Measurements from ENCODE around the gene NAA38. TPM values are rescaled to one million over a fixed set of nuclear protein-coding genes. Genes with fewer than 3 reads are reported as not detected.

The NAA38 gene
- total RNA-seq, 1 donor from 2014 or later = 58.7 TPM

DNA sequence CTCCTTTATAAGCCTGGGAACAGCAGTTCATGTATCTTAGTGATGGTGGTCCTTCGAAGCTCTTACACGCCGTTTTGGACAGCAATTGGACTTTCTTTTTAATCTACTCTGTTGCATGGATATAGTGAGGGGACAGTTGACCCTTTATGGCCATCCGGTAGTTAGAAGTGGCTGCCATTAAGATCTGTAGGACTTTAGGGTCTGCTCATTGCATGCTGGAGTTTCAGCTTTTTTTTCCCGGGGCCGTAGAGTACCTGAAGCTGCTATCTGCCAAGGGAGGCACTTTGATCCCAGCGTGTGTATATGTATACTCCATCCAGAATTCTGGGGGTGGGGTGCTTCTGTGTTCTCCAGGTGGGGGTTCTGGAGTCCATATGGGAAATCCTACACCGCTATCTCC is 1.7 kb upstream of the NAA38 start:
- Histone ChIP-seq H3K36me3 (peaks cover 5% of the 10 kb centered on the region), H3K4me3 (no peak overlapping the region), H3K27ac (peak overlapping the region; percentile 89), H3K9me3 (no peaks in the 10 kb centered on the region), H3K4me1 (peaks cover 31% of the 10 kb centered on the region), H3K27me3 (no peaks in the 10 kb centered on the region)
- DNase-seq = no peak
- intact Hi-C loops (cut with DNase I) = no loop called here
- no peak for ATAC-seq
- TF ChIP-seq, protein P1, sequence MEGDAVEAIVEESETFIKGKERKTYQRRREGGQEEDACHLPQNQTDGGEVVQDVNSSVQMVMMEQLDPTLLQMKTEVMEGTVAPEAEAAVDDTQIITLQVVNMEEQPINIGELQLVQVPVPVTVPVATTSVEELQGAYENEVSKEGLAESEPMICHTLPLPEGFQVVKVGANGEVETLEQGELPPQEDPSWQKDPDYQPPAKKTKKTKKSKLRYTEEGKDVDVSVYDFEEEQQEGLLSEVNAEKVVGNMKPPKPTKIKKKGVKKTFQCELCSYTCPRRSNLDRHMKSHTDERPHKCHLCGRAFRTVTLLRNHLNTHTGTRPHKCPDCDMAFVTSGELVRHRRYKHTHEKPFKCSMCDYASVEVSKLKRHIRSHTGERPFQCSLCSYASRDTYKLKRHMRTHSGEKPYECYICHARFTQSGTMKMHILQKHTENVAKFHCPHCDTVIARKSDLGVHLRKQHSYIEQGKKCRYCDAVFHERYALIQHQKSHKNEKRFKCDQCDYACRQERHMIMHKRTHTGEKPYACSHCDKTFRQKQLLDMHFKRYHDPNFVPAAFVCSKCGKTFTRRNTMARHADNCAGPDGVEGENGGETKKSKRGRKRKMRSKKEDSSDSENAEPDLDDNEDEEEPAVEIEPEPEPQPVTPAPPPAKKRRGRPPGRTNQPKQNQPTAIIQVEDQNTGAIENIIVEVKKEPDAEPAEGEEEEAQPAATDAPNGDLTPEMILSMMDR (IDR thresholded peaks at IDR 0.05) = no peak

- ATAC-seq (no peak), DNase-seq (peak; percentile 72)
- Histone ChIP-seq H3K27ac (peak overlapping the region; percentile 89), H3K9me3 (no peaks in the 10 kb centered on the region), H3K27me3 (no peaks in the 10 kb centered on the region), H3K36me3 (peaks cover 9% of the 10 kb centered on the region), H3K4me3 (peak overlapping the region; percentile 73), H3K4me1 (peaks cover 31% of the 10 kb centered on the region)
- TF ChIP-seq, protein P1 (IDR thresholded peaks at IDR 0.05) = peak; percentile 38
- intact Hi-C loops (cut with DNase I) = no loop called here
Measured at GRCh38 chr17:7858522-7858810, 1.1 kb upstream of the NAA38 start.

GRCh38 chr17:7857713-7858521 is 558 bp upstream of the NAA38 start, which contains the start of gene CYB5D1:
CYB5D1 (plus strand) TSS chr17:7858003; CDS start chr17:7858135, 132 bp downstream.
- Histone ChIP-seq H3K4me3 (peak within 1 kb of the TSS; percentile 73), H3K9me3 (no peaks in the 10 kb centered on the region), H3K27ac (peak within 1 kb of the TSS; percentile 89), H3K36me3 (peaks cover 13% of the 10 kb centered on the region), H3K27me3 (no peaks in the 10 kb centered on the region), H3K4me1 (peaks cover 26% of the 10 kb centered on the region)
- TF ChIP-seq, protein P1 (IDR thresholded peaks at IDR 0.05) = no peak
- intact Hi-C loops (cut with DNase I) = no loop called here
- DNase-seq (peak; percentile 91), ATAC-seq (peak; percentile 69)

DNA sequence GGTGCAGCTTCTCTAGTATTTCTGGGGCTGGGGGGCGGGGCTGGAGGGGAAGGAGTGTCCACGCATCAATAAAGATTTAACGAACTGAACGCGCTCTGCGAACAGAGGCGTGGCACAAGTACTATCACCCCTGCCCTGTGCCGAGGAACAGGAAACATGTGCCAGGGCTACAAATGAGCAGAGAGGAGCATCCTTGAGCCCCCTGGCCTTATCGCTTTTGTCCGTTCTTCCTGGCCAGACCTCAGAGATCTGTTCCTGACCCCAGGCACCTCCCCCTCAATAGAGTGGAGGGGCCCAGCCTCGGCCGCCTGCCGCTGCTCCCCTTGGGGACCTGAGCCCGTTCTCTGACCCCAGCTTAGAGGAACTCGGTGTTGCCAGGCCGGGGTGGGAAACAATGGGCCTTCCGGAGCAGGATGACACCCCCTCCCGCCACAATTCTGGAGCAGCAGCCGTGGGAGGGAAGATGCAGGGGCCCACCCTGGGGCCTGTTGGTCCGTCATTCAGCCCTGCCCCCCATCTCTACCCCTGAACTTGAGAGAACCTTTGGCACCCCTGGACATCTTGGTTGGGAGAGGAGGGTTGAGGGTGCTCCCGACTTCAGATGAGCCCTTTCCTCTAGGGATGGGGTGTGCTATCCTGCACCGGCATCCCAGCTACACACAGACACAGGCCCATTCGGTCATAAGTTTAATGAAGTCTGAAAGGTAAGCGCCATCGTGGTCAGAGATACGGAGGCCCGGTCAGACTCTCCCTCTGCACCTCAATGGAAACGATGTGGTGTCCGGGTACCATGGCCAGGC is 1.1 kb downstream of the NAA38 start:
- H3K4me1 ChIP-seq = peaks cover 28% of the 10 kb centered on the region
- H3K9me3 ChIP-seq = no peaks in the 10 kb centered on the region
- ATAC-seq = no peak
- TF ChIP-seq, protein P1 (IDR thresholded peaks at IDR 0.05) = no peak
- H3K36me3 ChIP-seq = peaks cover 26% of the 10 kb centered on the region
- intact Hi-C loops (cut with DNase I) = no loop called here
- no peaks in the 10 kb centered on the region for H3K27me3 ChIP-seq
- peak overlapping the region; percentile 89 for H3K27ac ChIP-seq
- peak; percentile 72 for DNase-seq
- H3K4me3 ChIP-seq = peak overlapping the region; percentile 73

- intact Hi-C loops (cut with DNase I) = no loop called here
Measured at GRCh38 chr17:7855660-7856010, 1.7 kb downstream of the NAA38 start.

More at GRCh38 chr17:7855660-7856010, 1.7 kb downstream of the NAA38 start:
- no peaks in the 10 kb centered on the region for H3K27me3 ChIP-seq
- DNase-seq (no peak), ATAC-seq (no peak)
- H3K4me1 ChIP-seq = peaks cover 28% of the 10 kb centered on the region
- no peaks in the 10 kb centered on the region for H3K9me3 ChIP-seq
- TF ChIP-seq, protein P1 (IDR thresholded peaks at IDR 0.05) = no peak
- H3K36me3 ChIP-seq = peaks cover 27% of the 10 kb centered on the region
- H3K4me3 ChIP-seq = peak overlapping the region; percentile 73
- H3K27ac ChIP-seq = peak overlapping the region; percentile 89

All from upper lobe of right lung (tissue), 1 donor.